Muscle of arm (tissue), 12 donors: ENCODE measurements around the gene PPP1R9B. TPM values are rescaled to one million over a fixed set of nuclear protein-coding genes. Genes with fewer than 3 reads are reported as not detected.

ENCODE experiments used
- DNase-seq: peaks from one replicate; pipeline ENCODE4 v3.0.0-alpha.2; 2013
- polyA plus RNA-seq, 12 donors: library from polyadenylated mRNA; unstranded; fragments of 120-200 nt; gene quantifications; one replicate each; pipeline ENCODE4 v1.2.1, GENCODE V29; 2013; ENCODE audit not compliant: insufficient read length in 12 of 12

The PPP1R9B gene
- polyA plus RNA-seq, 12 donors = 29.5 to 70.3 (median 37.6) TPM; not detected in 1

GRCh38 chr17:50128441-50129352 is 21.8 kb downstream of the PPP1R9B start:
- no peak for DNase-seq

GRCh38 chr17:50127697-50128361 is 22.6 kb downstream of the PPP1R9B start:
- DNase-seq = no peak

- no peak for DNase-seq
Measured at GRCh38 chr17:50125420-50125997, 25.0 kb downstream of the PPP1R9B start.

- no peak for DNase-seq
Measured at GRCh38 chr17:50123649-50124349, 26.7 kb downstream of the PPP1R9B start.

GRCh38 chr17:50122945-50123344 is 27.5 kb downstream of the PPP1R9B start:
- no peak for DNase-seq

GRCh38 chr17:50120475-50121253 is 29.8 kb downstream of the PPP1R9B start:
- no peak for DNase-seq

GRCh38 chr17:50118828-50119218 is 31.7 kb downstream of the PPP1R9B start:
- no peak for DNase-seq

- no peak for DNase-seq
Measured at GRCh38 chr17:50118076-50118827, 32.2 kb downstream of the PPP1R9B start.

- DNase-seq = peak; percentile 64
Measured at GRCh38 chr17:50117202-50118051, 33.0 kb downstream of the PPP1R9B start.

- no peak for DNase-seq
Measured at GRCh38 chr17:50115756-50116155, 34.7 kb downstream of the PPP1R9B start.

GRCh38 chr17:50114849-50115357 is 35.6 kb downstream of the PPP1R9B start:
- DNase-seq = peak; percentile 54

GRCh38 chr17:50114401-50114800 is 36.1 kb downstream of the PPP1R9B start:
- no peak for DNase-seq

- DNase-seq = no peak
Measured at GRCh38 chr17:50113624-50114320, 36.7 kb downstream of the PPP1R9B start.

- no peak for DNase-seq
Measured at GRCh38 chr17:50112694-50113093, 37.8 kb downstream of the PPP1R9B start.

GRCh38 chr17:50111673-50112655 is 38.5 kb downstream of the PPP1R9B start:
- DNase-seq = no peak

GRCh38 chr17:50110591-50111349 is 39.7 kb downstream of the PPP1R9B start:
- DNase-seq = no peak

GRCh38 chr17:50109785-50110184 is 40.7 kb downstream of the PPP1R9B start:
- DNase-seq = no peak
